NCI-H345 (cell line): ENCODE measurements around the gene TYW1B.
A peak's percentile ranks its signal among the peaks of the same experiment; 100 is the strongest.
"Not testable (repeated sequence)": the region's sequence is repeated elsewhere in the genome, so short reads cannot be mapped to it uniquely, and the experiment has no call there.

Source experiments
- DNase-seq: peaks from one replicate; lab custom pipeline; 2025; lab: John Stamatoyannopoulos, UW

The TYW1B gene, protein sequence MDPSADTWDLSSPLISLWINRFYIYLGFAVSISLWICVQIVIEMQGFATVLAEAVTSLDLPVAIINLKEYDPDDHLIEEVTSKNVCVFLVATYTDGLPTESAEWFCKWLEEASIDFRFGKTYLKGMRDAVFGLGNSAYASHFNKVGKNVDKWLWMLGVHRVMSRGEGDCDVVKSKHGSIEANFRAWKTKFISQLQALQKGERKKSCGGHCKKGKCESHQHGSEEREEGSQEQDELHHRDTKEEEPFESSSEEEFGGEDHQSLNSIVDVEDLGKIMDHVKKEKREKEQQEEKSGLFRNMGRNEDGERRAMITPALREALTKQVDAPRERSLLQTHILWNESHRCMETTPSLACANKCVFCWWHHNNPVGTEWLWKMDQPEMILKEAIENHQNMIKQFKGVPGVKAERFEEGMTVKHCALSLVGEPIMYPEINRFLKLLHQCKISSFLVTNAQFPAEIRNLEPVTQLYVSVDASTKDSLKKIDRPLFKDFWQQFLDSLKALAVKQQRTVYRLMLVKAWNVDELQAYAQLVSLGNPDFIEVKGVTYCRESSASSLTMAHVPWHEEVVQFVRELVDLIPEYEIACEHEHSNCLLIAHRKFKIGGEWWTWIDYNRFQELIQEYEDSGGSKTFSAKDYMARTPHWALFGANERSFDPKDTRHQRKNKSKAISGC

DNA sequence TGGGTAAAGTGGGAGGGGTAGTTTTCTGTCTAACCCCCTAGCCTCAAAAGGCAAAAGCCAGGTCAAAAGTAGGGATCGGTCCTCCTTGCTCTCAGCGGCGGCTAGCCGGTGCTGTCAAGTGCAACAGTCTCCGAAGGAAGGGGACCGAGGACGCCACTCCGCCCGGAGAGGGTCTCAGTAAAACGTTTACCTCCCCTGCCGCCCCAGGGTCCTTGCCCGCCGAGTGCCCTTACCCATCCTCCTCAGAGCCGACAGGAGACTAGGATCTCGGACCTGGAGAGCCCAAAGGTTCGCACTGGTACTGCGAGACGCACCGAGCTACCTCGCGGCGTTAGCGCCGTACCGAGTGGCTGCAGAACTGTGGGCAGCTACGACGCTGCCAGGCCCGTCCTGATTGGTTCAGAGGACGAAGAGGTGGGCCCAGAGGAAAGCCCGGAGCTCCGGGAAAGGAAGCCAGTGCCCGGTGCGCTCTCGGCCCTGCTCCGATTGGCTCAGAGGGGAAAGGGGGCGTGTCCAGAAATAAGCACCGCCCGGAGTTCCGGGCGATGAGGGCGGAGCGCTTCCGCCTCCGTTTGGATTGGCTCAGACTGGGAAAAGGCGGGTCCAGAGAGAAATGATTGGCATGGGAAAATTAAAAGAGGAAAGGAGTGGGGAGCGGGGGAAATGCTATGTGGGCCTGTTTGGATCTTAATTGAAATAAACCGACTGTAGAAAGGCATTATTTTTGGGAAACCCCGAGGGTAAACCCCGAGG lies at the start of gene TYW1B:
Gene TYW1B, minus strand, starts transcription at position 362 of the 753 bp plus-strand sequence. Its CDS starts 125 bp downstream, at position 237.
- peak; percentile 100 for DNase-seq

DNA sequence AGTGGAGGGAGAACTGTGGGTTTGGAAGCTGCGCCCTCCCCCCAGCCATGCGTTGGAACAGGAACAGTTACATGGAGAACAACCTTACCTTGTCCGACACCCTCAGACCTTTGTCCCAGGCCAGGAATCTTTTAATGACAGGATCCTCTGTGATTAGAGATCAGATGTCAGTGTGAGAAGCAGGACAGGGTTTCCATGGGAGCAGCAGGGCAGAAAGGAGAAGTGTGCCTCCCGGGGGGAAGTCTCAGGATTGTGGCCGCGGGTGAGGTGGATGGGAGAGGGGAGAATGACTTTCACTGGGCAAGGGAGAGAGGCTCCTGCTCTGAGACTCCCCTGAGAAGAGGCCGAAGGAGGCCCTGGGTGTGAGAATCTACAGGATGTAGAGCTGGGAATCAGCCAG lies 39.6 kb upstream of the TYW1B start:
- not testable (repeated sequence) for DNase-seq

DNA sequence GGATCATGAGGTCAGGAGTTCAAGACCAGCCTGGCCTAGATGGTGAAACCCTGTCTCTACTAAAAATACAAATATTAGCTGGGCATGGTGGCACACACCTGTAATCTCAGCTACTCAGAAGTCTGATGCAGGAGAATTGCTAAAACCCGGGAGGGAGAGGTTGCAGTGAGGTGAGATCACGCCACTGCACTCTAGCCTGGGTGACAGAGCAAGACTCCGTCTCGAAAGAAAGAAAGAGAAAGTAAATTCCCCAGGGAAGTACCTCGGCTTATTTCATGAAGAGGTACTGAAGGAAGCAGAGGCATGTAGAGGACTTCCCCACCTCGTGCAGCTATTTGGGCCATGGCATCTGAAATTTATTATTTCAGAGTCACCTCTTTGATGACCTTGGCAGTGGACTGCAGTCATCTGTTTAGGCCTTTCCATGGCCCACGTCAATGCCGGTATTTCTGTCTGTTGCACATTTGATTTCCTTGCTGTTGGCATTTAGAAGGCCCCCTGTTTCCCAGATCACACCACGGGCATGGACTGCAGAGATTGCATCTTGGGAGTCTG lies 30.9 kb upstream of the TYW1B start:
- DNase-seq: not testable (repeated sequence)

DNA sequence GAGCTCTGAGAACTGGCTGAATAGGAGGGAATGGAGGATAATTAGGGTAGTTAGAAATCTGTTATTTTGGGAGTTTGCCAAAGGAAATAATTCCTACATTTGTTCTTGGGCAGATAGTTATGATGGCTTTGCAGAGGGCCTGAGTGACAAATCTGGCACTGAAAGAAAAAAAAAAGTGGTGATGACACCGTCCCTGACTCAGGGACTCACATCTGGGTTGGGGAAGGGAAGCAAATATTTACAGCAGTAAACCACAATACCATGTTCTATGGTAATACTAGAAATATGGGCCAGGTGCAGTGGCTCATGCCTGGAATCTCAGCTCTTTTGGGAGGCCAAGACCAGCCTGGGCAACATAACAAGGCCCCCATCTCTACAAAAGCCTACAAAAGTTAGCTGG lies 29.9 kb upstream of the TYW1B start:
- DNase-seq: not testable (repeated sequence)

DNA sequence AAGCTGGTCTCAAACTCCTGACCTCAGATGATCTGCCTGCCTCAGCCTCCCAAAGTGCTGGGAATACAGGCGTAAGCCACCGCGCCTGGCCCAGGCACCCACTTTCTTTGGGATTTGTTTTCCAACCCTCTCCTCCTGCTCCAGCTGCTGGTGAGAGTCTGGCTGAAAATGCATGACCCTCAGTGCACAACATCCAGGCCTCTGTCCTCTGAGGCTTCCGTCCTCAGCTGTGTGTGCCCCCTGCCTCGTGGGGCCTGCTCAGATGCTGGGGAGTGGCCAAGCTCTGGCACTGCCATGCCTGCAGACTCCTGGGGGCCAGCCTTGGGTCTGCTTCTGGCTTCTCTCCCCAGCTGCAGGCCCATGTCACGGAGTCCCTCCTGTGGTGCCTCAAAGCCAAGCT lies 27.3 kb upstream of the TYW1B start:
- DNase-seq: not testable (repeated sequence)

DNA sequence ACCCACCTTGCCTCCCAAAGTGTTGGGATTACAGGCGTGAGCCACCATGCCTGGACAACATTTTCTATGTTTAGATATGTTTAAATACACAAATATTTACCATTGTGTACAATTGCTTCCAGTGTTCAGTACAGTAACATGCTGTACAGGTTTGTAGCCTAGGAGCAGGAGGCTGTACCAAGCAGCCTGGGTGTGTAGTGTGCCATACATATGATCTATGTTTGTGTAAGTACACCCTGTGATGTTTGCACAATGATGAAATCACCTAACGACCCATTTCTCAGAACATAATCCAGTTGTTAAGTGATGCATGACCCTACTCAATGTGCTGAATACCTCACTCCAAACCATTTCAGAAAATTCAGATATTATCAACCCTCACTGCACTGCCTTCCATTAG lies 24.9 kb upstream of the TYW1B start:
- DNase-seq: not testable (repeated sequence)

DNA sequence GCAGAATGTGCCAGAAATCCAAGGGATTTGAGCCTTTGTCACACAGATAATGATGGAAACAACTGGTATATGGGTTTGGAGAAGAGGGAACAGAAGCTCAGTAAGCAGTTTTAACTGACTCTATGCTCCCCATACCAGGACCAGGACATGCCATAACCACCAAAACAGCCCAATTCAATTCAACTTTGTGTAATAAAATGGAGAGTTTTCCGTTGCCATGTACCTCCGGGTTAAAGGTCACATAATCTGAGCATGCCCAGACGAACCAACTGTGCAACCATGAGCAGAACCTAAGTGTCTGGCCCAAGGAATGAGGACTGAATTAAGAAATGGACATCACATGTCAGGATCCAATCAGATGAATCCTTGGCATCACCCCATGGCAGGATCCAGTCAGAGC lies 22.7 kb upstream of the TYW1B start:
- not testable (repeated sequence) for DNase-seq

DNA sequence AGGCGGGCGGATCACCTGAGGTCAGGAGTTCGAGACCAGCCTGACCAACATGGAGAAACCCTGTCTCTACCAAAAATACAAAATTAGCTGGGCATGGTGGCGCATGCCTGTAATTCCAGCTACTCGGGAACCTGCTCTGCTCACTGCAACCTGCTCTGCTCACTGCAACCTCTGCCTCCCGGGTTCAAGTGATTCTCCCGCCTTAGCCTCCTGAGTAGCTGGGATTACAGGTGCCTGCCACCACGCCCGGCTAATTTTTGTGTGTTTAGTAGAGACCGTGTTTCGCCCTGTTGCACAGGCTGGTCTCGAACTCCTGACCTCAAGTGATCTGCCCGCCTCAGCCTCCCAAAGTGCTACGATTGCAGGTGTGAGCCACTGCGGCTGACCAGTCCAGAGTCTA lies 16.1 kb upstream of the TYW1B start:
- not testable (repeated sequence) for DNase-seq

DNA sequence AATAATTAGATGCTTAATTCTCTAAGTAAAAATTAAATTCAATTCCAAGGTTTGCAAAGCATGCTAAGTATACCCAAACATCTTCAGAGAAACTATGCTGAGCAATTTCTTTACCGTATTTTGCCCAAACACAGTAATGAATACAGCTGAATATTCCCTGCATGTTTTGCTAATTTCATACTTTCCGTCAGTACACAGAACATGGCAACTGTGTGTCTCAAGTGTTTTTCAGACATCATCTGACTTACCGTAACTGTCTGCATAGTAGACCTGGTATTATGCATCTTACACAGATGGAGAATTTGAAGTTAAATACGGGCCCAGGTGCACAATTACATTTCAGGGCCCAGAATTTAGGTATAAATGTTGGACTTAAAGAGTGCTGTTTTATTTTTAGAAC lies 15.2 kb upstream of the TYW1B start:
- not testable (repeated sequence) for DNase-seq

DNA sequence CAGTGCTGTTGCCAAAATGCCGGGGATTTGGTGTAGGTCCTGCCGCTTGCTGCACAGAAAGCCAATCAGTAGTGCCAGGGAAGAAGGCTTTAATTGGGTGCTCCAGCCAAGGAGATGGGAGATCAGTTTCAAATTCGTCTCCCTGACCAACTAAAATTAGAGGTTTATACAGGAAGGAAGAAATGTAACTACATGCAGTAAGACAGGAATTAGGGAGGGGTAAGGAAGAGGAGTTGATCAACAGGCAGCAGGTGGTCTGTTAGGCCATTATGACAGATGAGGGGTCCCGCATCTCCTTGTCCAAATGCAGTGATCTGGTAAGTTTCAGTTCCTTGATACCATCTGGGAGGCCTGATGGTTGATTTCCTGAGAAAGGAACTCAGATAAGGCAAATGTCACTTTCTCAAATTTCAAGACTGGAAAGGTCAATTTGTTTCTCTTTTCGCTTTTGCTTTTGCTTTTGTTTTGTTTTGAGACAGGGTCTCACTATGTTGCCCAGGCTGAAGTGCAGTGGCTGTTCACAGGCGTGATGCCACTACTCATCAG lies 13.0 kb upstream of the TYW1B start:
- not testable (repeated sequence) for DNase-seq

DNA sequence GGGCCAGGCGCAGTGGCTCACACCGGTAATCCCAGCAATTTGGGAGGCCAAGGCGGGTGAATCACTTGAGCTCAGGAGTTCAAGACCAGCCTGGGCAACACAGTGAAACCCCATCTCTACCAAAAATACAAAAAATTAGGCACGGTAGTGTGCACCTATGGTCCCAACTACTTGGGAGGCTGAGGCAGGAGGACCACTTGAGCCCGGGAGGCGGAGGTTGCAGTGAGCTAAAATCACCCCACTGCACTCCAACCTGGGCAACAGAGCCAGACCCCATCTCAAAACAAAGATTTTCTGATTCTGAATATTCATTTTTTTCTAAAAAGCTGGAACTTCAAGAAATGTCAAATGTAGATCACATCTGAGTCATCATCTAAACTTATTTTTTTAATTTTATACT lies 10.3 kb upstream of the TYW1B start:
- not testable (repeated sequence) for DNase-seq

DNA sequence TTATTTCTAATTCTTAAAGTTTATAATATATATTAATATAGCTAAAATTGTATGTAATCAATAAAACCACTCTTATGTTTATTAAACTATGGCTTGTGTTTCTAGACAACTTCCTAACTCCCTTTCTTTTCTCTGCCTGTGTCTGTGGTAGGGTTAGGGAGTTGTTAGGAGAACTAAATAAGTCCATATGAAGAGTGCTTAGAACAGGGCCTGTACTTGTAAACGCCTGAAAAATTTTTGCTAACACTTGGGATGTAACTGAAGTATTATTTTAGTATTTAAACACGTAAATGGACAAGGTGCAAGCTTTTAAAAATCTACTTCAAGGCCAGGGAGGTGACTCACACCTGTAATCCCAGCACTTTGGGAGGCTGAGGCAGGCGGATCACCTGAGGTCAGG lies 9.3 kb upstream of the TYW1B start:
- DNase-seq: not testable (repeated sequence)

DNA sequence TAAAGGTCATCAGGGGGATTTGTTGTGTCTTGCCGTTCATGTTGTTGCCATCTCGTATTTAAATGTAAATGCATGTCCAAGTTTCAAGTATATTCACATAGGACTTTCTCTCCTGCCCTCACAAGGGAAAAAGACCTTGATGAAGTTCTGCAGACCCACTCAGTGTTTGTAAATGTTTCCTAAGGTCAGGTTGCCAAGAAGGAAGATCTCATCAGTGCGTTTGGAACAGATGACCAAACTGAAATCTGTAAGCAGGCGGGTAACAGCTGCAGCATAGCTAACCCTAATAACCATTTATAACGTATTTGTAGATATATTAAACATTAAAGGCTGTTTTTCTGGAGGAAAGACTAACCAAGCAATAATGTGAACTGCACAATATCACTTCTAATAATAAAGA lies 2.6 kb upstream of the TYW1B start:
- not testable (repeated sequence) for DNase-seq

DNA sequence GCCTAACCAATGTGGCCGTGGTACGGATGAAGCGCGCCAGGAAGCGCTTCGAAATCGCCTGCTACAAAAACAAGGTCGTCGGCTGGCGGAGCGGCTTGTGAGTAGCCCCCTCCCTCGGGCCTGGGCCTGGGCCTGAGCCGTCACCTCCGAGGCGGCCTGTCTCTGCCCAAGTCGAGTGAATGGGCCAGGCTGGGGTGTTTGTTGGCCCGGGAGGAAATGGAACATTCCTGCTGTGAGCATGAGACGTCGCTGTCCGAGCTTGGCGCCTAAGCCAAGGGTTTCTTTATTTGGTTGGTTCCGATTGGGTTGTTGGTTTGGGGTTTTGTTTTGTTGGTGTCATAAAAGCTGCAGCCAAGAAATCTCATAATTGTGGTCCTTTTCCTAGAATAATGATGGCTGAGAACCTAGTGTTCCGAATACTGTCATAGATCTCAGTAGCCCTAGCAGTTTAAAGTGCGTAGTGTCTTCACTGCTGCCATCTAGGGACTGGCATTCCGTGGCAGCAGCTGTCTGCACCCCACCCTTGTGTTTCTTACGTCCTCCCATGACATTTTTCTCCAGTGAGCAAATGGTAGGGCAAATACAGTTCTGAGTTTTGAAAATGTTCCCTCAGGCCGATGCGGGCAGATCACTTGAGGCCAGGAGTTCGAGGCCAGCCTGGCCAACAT lies 1.8 kb upstream of the TYW1B start:
- DNase-seq: peak; percentile 31

DNA sequence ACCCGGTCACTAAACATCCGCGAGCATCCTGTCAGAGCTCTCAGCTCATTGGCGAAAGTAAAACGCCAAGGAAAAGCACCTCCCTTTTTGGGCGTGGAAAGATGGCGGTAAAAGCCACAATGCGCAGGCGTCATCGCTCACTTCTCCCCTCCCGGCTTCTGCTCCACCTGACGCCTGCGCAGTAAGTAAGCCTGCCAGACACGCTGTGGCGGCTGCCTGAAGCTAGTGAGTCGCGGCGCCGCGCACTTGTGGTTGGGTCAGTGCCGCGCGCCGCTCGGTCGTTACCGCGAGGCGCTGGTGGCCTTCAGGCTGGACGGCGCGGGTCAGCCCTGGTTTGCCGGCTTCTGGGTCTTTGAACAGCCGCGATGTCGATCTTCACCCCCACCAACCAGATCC lies 1.3 kb upstream of the TYW1B start:
- peak; percentile 99 for DNase-seq

DNA sequence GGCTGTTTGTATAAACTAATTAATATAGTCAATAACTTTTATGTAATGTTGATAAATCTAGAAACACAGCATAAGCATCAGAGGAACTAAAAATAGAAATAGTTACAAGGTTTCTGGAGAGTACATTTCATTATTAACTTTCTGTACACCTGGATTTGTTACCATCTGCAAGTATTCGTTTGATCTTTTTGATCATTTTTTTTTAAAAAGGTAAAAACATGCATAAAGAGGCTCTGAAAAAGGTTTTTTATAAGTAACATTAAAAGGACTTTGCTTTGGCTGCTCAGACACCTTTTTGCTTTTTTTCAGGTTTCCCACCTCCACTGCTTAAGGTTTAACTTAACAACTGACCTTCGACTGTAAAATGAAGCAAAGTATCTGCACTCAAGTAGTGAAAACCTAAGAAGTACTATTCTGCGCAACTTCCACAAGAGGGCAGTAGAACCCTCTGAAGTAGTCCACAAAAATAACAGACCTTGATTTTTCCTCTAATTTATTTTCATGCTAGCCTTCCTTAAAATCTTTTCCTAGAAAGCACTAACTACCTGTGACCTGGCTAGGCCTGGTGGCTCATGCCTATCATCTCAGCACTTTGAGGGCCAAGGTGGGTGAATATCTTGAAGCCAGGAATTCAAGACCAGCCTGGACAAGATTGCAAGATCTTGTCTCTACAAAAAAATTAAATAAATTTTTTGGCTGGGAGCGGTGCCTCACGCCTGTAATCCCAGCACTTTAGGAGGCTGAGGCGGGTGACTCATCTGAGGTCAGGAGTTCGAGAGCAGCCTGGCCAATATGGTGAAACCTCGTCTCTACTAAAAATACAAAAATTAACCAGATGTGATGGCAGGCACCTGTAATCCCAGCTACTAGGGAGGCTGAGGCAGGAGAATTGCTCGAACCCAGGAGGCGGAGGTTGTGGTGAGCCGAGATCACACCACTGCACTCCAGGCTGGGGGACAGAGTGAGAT lies 4.0 kb downstream of the TYW1B start:
- not testable (repeated sequence) for DNase-seq

DNA sequence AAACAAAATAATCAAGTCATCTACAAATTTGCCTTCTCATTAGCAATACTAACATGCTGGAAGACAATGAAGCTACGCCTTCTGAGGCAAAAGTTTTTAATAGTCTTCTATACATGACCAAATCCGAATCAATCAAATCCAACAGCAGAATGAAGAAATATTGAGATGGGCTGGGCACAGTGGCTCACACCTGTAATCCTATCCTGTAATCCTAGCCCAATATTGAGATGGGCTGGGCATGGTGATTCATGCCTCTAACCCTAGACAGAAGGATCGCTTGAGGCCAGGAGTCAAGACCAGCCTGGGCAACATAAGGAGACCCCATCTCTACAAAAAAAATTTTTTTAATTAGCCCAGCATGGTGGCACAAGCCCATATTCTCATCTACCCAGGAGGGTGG lies 5.5 kb downstream of the TYW1B start:
- DNase-seq: not testable (repeated sequence)

DNA sequence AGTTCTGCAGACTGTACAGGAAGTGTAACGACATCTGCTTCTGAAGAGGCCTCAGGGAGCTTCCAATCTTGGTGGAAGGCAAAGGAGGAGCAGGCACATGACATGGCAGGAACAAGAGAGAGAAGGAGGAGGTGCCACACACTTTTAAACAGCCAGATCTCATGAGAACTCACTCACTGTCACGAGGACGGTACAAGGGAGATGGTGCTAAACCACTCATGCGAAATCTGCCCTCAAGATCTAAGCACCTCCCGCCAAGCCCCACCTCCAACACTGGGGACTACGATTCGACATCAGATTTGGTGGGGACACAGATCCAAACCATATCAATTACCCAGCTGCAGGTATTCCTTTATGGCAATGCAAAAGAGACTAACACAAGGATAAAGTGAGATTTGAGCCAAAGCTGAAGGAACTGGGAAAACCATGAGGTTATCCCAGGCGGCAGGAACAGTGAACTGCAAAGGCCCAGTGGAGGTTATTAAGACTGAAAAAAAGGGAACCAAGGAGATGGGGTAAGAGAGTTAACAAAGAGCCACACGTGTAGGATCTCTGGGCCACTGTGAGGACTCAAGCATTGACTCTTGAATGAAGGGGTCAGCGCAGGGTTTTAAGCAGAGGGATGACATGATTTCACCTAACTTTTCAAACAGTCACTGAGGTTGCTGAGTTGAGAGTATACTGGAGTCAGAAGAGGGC lies 9.2 kb downstream of the TYW1B start:
- DNase-seq: not testable (repeated sequence)

DNA sequence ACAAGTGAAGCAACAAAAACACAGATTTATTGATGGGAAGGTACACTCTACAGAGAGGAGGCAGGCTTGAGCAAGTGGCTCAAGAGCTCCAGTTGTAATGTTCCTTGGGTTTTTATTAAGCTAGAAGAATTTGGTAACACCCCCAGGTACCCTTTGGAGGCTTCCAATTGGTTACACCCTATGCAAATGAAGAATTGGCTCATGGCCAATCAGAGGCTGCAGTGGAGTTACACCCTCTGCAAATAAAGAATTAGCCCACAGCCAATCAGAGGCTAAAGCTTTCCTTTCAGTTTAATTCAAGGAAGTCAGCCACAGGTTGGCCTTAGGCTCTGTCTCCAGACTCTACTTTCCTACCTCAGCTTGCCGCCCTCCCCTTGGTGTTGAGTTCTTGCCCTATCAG lies 10.3 kb downstream of the TYW1B start:
- not testable (repeated sequence) for DNase-seq
